ENCODE data around the gene ASNSD1.
"Not testable (repeated sequence)": the region's sequence is repeated elsewhere in the genome, so short reads cannot be mapped to it uniquely, and the experiment has no call there.

Gene ASNSD1

DNA sequence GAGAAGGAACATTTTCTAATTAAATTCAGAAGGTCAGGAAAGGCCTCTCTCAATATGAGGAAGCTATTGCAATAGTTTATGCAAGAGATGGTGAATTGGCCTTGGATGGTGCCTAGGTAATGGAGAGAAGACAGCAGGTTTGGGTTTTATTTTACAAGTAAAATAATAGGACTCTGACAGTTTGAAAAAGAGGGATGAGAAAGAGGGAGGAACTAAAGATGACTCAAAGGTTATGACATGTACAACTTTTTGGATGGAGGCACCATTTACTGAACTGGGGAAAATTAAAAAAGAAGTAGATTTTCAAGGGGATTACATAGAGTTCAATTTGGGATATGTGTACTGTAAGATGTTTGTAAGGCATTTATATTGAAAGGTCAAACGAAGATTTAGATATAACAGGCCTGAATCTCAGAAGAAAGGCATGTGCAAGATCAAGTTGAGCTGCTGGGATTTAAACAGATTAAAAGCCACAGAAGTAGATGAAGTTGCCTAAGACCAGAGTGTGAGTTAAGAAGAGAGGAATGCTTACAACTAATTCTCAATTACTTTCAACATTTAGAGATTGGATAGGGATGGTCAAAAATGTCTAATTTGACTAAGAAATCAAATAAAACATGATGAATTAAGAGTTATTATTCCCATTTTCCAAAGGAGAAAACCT lies 12.3 kb upstream of the ASNSD1 start:
- peak; percentile 58 for DNase-seq

DNA sequence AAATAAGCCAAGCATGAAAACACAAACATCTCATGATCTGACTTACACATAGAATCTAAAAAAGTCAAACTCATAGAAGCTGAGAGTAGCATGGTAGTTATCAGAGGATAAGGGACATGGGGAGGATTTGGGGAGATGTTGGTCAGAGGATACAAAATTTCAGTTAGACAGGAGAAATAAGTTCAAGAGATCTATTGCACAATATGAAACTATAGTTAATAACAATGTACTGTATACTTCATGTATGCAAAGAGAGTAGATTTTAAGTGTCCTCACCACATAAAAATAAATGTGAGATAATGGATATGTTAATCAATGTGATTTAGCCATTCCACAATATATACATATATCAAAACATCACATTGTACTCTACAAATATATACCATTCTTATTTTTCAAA lies 10.0 kb upstream of the ASNSD1 start:
- no peak for DNase-seq

DNA sequence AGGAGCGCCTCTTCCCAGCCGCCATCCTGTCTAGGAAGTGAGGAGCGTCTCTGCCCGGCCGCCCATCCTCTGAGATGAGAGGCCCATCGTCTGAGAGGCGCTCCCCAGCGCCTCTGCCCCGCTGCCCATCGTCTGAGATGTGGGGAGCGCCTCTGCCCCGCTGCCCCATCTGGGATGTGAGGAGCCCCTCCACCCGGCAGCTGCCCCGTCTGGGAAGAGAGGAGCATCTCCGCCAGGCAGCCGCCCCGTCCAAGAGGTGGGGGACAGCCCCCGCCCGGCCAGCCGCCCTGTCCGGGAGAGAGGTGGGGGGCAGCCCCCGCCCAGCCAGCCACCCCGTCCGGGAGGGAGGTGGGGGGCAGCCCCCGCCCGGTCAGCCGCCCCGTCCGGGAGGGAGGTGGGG lies 7.8 kb upstream of the ASNSD1 start:
- not testable (repeated sequence) for DNase-seq

DNA sequence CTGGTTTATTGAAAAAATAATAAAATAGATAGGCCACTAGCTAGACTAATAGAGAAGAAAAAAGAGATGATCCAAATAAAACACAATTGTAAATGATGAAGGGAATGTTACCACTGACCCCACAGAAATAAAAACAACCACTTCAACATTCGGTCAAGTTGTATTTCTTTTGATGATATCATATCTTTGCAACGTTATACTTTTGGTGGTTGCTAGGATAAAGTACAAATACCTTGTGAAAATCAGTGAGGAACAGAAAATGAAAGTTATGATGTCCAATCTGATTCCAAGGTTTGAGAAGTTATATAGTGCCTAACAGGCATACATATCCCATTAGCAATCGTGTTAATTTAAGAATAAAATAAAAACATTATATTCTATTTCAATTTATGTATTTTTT lies 6.6 kb upstream of the ASNSD1 start:
- DNase-seq = no peak

DNA sequence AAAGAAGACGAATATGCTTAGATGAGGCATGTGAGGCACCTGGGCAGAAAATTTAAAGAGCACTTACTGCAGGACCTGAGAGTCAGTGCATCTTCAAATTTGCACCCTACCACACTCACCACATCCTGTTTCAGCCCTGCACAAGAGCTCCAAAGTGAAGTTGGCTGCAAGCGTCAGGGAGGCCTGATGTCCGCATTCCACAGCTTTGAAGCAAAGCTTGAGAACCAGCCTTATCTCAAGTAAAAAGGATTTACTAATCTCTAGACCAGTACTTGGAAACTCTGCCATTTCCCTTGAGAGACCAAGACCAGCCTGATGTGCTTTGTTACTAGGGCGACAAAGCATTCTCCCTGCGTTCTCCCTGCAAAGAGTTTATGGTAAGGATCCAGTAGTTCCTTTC lies 3.4 kb upstream of the ASNSD1 start:
- DNase-seq = no peak

DNA sequence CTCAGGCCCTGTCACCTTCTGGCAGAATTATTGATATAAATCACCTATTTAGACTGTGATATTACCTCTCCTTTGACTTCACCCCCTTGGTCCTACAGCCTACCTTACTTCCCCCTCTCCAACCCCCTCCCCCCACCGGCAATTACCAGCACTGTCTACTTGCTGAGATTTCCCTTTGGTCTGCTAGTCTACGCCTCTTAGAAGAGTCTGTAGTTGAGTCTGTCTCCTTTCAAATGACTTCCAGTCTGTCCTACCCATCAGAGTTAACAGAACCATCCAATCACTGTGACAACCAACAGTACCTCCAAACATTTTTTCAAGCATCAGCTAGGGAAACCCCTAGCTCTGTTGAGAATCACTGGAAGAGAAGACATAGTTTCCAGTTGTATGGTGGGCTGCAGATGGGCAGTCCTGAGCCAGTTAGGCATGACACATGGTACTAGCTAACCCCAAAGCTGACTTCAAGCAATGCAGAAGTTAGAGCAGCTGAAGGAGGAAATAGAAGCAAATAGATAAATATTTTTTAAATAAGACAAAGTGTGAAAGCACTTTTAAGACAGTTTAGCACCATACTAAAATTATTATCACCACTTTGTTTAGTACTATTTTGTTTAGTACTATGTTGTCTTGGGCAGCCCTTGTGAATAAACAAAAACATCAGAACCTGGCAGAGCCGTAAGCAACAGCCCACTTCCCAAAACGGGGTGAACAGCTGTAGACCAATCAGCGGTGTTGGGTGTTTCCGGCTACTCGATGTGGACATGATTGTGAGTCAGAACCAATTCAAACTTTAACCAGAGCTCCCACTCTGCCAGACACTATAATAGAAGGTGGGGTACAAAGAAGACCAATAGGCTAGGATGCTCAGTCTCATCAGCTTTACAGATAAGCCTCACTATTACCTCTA lies 2.7 kb upstream of the ASNSD1 start:
- no peak for DNase-seq

DNA sequence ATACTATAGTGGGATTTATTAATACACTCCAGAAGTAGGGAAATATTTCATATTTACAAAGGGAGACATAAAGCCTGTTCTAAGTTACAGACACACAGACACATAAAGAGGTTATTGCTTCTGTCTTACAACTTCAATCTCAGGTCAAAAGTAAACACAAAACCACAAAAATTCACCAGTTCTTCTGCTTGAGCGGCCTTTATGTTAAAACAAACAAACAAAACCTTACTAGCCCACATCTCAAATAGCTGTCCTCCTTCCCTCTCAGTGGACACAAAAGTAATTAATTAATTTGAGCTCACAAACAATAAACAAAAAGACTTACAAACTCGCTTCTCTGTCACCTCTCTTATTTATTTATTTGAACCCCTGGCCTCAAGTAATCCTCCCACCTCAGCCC lies 1.5 kb upstream of the ASNSD1 start:
- DNase-seq = no peak

DNA sequence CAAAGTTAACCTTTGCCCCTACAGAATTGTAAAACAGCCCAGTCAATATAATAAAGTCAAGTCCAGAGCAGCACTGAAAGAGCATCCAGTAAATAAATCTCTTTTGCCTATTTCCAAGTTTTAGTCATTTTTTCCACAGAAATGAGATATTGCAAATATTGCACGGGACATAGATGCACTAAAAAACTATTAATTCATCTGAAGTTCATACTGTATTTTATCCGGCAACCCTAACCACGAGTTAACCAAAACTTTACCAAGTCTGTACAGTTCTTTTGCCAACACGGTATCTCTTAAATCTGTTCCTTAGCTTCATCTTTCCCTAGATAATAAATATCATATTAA lies 484 bp upstream of the ASNSD1 start:
- DNase-seq = no peak

DNA sequence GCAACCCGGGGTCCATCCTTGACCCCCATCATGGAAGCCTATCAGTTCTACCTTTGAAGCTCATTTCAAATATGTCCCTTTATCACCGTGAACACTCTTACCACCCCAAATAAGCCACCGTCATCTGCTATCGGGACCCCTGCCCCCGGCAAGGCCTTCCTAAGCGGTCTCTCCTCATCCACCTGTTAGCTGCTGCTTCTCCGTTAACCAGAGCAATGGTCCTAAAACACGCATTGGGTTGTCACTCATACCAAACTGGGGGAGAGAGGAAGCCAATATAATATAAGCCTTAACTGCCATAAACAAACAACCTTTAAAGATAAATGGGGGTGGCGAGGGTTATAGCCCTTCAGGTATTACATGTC lies 680 bp downstream of the ASNSD1 start:
- no peak for DNase-seq

DNA sequence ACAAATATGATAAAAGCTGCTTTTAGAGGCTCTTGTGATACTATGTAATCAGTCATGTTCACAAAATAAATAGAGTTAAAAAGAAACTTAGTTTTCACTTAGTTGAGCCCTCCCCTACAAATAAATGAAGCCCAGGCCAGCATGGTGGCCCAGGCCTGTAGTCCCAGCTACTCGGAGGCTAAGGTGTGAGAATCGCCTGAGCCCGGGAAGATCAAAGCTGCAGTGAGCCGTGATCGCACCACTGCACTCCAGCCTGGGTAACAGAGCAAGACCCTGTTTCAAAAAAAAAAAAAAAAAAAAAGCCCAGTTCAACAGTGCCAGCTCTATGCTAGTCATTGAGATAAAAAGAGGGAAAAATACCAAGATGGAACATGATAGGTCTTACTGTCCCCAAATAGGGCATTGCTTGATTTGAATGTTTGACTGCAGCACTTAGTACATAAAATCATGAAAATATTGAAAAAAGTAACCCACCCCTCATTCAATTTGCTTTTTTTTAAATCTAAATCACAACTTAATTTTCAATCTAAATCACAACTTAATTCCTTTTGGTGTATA lies 1.5 kb downstream of the ASNSD1 start:
- no peak for DNase-seq

DNA sequence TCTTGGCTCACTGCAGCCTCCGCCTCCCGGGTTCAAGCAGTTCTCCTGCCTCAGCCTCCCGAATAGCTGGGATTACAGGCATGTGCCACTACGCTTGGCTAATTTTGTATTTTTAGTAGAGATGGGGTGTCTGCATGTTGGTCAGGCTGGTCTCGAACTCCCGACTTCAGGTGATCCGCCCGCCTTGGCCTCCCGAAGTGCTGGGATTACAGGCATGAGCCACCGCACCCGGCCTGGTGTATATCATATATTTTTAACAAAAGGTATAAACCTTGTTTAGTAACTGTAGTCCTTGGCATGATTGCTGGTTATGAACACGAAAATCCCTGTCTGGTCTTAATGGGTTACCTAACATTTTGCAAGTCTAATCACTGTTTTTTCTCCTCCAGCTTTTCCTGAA lies 2.1 kb downstream of the ASNSD1 start:
- DNase-seq = not testable (repeated sequence)

DNA sequence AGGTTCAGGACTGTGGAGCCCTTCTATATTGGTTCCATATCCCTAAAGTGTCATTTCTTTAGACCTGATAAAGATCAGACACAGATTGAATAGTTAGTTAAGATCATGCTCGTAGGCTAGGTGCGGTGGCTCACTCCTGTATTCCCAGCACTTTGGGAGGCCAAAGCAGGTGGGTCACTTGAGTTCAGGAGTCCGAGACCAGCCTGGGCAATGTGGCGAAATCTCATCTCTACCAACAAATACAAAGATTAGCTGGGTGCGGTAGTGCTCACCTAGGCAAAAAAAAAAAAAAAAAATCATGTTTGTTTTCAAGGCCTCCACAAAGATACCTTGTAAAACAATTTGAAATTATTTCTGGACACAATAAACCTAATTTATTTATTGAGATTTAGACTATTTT lies 8.7 kb downstream of the ASNSD1 start:
- no peak for DNase-seq

DNA sequence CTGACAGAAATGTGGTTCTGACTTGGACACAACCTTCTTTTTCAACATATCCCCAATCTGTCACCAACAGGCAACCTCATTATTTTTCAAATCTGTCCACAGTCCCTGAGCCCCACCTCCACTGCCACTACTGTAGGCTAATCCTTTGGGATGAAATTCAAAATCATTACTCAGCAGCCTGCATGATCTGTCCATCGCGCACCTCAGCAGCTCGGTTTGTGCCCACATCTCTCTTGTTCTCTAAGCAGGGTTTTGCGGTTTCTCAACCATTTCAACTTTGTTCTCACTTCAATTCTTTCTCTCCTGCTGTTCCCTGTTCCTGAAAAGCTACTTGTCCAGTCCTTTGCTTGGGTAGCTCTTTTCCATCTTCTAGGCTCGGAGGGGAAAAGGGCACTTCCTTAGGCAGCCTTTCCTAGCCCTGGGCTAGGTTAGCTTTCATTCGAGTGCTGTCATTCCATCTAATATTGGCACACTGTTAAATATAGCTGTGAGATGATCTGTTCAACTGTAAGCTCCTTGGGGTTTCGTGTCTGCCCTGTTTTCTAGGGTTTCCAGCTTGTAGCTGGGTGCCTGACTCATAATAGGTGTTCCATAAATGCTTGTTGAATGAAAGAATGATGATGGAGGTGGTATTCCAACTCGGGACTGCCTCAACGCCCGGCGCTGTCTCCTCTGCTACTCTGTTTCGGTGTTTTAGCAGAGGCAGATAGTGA lies 12.6 kb downstream of the ASNSD1 start:
- no peak for DNase-seq

DNA sequence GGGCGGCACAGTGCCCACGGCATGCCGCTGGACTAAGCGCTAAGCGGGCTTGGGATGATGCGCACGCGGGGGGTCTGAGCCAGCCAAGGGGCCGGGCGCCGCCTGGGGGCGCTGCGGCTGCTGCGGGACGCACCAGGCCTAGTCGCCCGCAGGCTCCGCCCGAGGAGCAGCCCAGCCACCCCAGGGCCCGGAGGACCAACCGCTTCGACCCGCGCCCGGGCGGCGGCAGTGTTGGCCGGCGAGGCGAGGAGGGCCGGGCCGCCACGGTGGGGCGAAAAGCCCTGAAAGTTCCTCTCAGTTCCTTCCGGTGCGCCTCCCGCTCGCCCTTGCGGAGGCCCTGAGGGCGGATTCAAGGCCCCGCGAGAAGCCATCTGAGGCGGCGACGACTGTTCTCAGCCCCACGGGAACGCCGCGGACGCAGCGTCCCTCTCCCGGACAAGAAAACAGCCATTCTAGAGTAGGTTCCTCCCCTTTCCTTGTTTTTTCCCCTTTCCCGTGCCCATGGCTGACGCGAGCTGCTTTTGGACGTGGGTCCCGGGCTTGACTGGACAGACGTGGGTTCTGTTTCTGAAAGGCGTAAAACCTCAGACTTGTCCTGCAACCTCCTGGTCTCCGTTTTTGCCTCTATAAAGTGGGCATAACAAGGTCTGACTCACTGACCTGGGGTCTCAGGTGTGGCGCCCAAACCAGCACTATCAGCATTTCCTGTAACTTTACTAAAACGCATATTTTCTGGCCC lies 13.3 kb downstream of the ASNSD1 start, which contains the start of gene ANKAR:
TSS of gene ANKAR (plus strand) at position 297 of the 739 bp plus-strand sequence. CDS start 1,821 bp downstream, outside the sequence.
- DNase-seq = peak; percentile 81

DNA sequence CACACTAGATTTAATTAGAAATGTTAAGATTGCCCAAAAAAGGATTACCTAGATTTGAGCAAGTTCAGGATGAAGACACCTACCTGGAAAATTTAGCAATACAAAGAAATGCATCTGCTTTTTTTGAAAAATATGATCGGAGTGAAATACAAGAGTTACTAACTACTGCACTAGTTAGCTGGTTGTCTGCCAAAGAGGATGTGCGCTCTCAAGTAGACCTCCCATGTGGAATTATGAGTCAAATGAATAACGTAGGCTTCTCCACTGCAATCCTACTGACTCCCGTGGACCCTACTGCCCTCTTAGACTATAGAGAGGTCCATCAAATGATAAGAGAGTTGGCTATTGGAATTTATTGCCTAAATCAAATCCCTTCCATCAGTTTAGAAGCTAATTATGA lies 15.2 kb downstream of the ASNSD1 start:
- peak; percentile 34 for DNase-seq

DNA sequence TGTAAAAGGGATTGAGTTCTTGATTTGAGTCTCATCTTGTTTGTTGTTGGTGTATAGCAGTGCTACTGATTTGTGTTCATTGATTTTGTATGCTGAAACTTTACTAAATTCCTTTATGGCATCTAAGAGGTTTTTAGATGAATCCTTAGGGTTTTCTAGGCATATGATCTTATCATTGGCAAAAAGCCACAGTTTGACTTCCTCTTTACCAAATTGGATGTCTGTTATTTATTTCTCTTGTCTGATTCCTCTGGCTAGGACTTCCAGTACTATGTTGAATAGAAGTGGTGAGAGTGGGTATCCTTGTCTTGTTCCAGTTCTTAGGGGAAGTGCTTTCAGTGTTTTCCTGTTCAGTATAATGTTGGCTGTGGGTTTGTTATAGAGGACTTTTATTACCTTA lies 18.0 kb downstream of the ASNSD1 start:
- no peak for DNase-seq

DNA sequence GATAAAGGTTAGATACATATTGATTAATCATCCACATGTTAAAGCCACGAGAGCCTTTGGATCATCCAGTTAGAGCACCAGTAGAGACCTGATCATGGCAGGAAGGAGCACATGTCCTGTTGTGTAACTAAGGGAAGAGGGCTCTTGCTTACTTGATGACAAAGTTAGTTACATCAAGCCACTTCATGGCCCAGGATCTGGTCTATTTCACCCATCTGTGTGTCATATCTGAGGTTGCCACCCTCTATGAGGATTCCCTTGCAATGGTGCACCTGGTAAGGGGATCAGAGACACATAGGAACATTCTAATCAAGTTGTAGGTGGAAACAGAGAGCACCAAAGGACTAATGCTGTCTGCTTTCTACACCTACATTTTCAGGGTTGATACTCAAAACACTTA lies 19.9 kb downstream of the ASNSD1 start:
- no peak for DNase-seq

DNA sequence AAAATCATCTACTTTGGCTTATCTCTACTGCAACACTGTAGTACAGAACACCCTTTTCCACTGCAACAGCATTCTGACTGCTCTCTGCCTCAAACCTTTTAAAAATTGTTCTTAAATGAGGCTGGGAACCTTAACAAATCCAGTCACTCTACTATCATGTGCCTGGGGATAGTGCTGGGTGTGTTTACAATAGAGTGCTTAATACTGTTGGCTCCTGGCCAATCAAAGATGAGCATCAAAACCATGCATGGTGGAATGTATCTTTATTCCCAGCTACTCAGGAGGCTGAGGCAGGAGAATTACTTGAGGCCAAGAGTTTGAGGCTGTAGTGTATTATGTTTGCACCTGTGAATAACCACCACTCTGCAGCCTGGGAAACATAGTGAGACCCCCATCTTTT lies 20.6 kb downstream of the ASNSD1 start:
- DNase-seq = no peak

DNA sequence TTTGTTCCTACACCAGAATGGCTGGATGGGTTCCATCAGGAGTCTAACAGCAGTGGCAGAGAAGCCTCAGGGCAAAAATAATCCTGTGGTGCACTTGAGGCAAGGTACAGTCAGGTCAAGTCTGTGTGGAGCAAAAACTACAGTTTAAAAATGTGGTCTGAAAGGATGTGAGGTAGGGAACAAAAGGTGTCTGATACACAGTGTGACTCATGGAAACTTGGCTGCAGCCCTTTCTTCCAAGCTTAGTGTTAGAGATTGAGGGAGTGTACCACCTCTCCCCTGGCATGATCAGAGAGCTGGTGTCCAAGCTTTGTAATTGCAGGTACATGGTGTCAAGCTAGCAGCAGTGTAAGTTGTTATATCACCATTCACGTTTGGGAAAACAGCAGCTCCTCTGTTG lies 22.1 kb downstream of the ASNSD1 start:
- DNase-seq = no peak

DNA sequence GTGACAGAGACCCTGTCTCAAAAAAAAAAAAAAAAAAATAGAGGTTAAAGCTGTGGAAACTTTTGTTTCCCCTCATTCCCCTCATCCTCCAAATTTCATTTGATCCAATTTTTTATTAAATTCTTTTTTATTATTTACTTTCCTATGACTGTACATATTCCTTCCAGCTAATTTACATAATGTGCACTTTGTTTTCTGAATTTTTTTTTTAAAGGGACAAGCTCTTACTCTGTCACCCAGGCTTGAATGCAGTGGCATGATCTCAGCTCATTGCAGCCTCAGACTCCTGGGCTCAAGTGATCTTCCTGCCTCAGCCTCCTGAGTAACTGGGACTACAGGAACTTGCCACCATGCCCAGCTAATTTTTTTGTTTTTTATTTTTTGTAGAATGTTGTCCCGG lies 23.6 kb downstream of the ASNSD1 start:
- no peak for DNase-seq

DNA sequence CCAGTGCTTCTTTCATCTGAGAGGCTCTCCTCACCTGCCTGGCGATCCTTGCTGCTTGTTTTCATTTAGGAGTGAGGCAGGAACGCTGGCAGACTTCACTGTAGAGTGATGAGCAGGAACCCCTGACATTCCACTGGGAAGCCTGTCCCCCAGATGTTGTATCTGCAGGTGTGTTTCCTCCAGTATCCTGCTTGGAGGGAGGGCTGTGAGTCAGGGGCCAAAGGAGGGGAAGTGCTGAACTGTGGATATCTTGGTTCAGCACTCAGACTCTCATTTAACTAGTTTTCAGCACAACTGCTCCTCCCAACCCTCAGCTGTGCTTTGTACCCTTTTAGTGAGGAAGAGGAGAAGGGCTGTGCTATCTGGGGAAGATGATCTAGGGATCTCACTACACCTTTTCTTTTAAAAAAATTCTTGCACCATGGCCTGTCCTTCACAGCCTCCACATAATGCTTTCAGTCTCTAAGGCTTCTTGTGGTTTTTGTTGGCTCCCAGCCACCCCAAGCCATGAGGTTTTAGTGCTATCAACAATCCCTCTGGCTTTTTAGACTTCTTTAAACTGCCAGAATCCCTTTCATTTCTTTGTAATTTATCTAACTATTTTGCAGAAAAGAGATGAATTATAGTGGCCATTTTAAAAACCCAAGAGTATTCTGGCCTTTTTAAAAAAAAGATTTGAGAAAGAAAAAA lies 24.4 kb downstream of the ASNSD1 start:
- DNase-seq = peak; percentile 41

DNA sequence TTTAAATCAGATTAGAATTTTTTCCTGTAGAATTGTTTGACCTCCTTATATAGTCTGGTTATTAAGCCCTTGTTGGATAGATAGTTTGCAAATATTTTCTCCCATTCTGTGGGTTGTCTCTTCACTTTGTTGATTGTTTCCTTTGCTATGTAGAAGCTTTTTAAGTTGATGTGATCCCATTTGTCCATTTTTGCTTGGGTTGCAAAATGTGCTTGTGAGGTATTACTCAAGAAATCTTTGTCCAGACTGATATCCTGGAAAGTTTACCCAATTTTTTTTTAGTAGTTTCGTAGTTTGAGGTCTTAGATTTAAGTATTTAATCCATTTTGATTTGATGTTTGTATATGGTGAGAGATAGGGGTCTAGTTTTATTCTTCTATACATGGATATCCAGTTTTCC lies 26.5 kb downstream of the ASNSD1 start:
- not testable (repeated sequence) for DNase-seq
